GM18519 (cell line): ENCODE results near the gene CCNK.

Experiments used
- ATAC-seq: cut with Tn5 transposase; IDR thresholded peaks from one replicate; pipeline ENCODE4 v1.9.1; 2021; ENCODE audit warnings: mild to moderate bottlenecking, moderate library complexity; ENCODE audit not compliant: unreplicated experiment, low FRiP score

The CCNK gene

DNA sequence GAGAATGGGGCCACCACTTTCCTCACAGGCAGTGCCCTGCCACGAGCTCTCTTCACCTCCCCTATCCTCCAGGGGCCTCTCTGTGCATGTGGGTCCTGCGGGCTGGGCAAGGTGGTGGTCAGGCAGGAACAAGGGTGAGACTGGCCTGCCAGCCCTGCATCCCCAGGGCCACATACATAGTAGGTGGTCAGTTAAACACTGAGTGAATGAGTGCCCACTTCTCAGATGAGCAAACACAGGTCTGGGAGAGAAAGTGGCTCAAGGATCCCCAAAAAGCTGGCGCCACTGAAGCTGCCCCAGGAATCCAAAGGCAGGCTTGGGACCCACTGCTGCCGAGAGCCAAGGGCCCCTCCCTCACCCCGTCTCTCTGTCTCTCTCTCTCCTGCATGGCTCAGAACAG, 51.1 kb downstream of the CCNK start:
- ATAC-seq, result no peak

DNA sequence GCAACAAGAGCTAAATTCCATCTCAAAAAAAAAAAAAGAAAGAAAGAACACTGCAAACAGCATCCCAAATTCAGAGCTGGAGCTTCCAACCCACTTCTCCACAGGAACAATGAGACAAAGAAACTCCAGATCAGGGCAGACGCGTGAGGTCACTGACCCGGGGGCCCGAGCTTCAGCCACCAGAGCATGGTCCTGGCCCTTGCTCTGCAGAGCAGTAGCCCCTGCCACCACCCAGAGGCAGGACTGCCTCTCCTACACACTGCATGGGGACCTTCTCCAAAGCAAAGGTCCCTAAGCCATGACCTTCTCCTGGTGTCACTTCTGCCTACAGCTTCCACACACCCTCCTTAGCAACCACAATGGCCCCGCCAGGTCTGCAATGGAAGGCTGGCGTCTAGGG, 53.1 kb downstream of the CCNK start:
- no peak for ATAC-seq

DNA sequence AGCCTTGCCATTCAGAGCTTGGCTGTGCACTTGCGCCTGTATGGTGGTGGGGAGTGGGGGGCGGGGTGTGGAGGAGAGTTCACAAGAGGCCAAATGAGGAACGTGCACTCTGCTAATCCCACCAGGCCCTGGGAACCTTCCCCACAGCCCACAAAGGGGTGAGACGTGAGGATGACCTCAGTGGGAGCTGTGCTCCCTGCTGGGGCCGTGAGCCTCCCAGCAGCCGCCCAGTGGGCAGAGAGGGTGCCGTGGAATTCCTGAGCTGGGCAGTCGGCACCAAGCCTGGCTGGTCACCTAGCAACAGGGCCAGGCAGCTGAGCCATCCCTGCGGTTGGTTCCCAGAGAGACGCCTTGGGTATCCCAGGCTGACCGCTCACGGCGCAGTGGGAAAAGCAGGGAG, 53.7 kb downstream of the CCNK start:
- no peak for ATAC-seq

DNA sequence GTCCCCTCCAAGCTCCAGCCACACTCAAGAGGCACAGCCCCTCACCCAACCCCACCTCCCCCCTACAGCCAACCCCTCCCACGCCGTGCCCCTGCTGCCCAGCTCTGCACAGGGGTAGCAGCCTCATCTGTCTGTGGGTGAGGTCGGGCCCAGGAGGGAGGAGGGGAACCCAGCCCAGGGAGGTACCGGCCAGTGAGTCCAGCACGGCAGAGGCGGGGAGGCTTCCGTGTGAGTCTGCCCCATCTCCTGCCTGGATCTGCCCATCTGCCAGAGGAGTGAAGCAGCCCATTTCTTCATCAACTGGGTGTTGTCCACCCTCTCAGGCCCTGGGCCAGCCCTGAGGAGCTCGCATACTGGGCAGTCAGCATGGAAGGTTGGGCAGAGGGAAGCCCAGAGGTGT, 54.2 kb downstream of the CCNK start:
- ATAC-seq, result no peak

DNA sequence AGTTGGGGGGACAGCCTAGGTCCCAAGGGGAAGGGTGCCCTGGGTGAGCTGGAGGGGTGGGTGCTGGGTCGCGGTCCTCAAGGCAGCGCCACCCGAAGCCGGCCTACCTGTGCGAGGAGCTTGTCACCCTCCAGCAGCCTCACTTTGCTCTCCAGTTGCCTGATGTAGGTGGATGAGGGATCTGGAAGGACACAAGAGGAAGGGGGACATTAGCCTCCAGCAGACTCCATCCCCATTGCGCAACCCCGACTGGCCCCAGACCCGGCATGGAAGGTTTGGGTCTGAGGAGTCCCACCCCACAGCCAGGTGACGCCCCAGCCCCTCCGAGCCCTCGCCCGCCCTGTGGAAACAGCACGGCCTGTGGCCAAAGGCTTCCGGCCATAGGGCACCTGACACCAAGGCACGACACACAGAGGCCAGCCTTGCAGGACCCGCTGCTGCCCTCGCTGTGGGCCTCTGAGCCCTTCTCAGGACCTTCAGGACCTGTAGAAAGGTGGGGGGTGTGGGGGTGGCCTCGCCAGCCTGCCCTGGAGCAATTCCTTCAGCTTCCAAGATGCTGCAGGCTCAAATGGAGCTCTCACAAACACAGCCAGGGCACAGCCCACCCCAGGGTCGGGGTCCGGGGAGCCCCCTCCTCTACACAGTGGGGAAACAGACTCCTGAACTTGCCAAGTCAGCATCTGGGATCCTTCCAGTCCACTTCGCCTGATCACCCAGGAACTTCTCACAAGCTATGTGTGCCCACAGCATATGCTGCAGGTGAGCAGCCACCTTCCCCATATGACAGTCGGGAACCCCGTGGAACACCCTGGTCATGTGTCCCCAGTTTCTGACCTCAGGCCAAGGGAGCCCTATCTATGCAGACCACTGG, 54.9 kb downstream of the CCNK start:
- no peak for ATAC-seq

DNA sequence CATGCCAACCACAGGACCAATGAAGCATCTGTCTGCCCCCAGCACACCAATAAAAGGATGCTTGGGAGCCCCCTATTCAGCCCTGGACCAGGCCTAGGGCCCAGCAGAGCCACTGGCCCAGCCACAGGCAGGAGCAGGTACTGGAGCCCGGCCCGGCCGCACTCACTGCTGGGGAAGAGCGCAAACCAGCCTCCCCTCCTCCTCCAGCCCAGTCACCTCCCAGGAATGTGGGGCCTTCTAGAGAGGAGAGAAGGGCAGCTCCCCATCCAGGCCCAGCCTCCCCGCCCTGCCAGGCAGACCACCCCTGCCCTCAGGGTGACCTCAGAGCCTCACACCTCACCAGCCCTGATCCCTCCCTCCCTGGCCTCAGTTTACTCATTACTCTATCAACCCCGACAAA, 56.2 kb downstream of the CCNK start:
- ATAC-seq, result no peak

DNA sequence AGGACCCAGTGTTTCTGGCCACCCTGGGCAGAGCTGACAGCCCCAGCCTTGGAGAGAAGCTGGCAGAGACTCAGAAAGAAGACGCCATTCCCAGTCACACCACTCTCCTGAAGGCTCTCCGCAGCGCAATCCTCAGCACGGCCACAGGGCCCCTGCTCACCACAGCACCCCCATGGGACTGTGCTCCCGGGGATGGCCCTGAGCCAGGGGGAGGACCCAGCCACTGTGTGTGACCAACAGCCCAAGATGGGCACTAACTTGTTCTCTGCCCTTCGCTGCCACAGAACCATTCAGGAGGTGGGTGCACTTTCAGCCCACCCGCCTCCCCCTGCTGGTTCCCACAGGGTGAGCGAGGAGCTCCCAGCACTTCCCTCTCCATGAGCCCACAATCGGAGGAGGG, 57.1 kb downstream of the CCNK start:
- no peak for ATAC-seq

DNA sequence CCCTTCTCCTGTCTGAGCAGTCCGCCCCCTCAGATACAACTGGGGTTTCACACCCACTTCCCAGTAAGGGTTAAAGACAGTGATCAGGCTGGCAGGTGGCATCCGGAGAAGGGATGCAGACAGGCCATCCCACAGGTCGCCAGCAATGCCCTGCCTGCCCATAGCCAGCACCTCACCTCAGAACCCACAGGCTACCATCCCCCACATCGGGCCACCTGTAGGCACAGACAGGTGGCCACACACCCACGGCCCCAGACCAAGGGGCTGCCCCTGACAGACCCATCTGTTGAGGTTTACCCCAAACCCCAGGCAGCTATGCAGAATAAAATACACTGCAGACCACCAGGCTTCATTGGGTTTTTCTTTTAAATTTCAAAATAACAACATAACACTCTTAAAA, 57.5 kb downstream of the CCNK start:
- no peak for ATAC-seq

DNA sequence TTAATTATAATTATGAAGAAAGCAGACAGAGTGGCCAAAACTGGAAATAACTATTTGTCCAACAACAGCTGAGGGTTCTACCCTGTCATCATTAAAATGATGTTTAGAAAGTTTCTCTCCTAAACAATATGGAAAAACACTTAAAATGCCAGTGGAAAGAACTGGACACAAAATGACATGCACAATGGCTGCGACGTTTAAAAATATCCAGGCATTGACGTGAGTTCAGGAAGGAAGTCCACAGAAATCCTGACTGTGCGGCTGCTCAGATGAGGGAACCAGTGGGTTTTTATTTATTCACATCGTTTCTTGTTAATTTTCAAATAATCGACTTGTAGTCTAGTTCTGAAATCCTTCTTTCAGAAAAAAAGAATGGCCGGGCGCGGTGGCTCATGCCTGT, 58.3 kb downstream of the CCNK start:
- ATAC-seq, result no peak

DNA sequence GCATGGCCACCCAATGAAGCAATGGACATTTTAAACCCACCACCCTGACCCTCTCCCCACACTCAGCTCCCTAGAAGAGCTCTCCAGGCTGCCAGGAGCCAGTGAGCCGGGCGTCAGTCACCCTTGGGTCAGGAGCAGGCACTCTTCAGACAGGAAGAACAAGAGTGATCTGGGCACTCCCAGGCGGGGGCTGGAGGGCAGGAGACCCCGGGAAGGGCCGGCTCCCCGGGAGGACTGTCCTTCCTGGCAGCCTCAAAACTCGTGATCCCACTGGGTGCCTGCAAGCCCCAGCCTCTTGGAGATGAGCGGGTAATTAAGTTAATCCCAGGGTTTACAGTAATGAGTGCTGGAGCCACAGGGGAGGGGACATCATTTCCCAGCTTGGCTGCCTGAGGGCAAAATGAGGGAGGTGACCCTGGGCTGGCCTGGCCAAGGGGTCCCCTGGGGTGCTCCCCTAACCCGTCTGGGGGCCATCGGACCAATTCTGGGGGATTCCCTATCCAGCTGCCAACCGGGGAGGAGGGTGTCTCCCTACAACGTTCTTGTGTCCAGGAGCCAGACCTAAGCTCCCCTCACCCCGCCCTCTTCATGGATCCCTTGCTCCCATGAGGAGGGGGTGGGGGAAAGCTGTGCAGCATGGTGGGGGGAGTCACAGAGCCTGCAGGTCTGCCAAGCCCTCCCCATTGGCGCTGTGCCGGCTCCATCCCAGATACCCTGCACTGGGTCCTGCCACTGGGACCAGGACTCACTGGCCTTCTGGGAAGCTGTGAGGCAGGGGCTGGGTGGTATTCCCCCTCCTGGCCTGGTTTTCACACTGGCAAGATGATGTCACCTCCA, 59.2 kb downstream of the CCNK start:
- no peak for ATAC-seq

DNA sequence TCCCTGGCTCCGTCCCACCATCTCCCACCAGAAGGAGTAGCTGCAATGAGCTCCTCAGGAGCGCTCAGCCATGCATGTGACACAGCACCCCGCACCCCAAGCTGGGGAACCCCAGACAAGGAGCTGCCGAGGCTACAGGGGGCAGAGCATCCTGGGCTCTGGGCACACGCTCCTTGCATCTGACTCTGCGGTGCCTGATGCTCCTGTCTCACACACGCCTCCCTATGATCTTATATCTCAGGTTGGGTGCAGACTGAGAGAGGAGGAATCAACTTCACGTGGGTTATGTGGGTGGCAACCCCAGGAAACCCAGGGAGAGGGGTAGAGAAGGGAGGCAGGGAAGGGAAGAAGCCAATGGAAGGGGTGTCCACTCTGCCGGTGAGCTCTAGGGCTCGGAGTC, 60.0 kb downstream of the CCNK start:
- no peak for ATAC-seq

DNA sequence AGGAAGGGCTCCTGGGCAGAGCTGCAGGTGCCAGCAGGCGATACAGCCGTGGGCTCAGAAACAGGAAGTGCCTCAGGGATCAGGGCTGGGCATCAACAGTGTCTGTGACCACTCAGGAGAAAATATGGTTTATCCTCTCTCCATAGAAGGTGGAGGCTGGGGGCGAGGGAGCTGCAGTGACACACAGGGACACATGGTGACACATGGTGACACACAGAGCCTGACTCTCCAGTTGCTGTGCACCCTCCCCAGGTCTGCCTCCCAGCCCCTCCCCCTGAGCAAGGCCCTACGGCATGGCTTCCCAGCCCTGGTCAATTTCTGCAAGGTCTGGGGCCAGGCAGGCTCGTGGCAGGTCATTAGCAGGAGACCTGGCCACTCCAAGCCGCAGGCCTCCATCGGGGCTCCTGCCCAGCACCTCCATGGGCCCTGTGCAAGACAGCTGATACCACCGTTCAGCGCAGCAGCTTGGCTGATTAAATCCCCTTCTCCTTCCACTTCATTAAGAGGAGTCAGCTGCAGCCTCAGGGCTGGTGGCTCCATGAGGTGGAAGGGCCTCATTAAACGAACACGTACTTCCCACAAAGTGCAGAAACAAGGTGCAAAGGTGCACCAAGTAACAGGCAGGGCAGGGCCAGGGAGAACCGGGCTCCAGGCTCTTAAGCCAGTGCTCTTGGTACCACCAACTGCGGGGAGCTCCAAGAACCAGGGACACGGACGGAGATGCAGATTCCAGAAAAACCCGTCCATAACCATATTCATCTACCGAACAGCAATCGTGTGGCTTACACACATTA, 60.7 kb downstream of the CCNK start:
- ATAC-seq, result no peak

DNA sequence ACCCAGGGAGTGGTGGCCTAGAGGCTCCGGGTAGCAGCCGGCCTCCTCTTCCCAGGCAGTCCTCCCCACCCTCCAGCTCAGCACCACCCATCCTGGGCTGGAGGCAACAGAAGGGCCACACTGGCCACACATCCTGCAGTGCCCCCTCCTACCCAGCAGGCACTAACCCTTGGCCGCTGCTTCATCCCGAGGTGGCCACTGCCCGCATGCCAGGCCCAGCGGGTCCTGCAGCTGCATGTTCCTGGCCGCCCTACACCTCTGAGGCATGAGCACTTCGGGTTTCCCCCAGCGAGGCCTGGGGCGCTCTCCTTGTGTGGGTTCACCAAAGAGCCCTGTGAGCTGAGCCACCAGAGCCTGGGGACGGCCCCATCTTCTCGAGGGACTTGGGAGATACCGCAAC, 61.4 kb downstream of the CCNK start:
- no peak for ATAC-seq

DNA sequence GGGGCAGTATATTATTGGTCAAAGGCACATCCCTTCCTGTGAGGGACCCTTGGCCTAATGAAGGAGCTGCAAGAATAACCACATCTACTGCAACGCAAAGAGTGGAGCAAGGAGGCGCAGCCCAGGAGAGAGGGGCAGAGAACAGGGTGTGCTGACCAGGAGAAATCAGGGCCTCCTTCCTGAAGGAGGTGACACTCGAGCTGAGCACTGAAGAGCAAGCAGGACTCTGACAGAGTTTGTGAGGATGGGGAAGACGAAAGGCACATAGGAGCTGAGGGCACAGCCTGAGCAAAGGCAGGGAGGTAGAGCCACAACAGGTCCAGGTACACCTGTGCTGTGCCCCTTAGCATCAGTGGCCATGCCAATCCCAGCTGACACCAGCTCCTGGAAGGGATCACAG, 62.2 kb downstream of the CCNK start:
- no peak for ATAC-seq

DNA sequence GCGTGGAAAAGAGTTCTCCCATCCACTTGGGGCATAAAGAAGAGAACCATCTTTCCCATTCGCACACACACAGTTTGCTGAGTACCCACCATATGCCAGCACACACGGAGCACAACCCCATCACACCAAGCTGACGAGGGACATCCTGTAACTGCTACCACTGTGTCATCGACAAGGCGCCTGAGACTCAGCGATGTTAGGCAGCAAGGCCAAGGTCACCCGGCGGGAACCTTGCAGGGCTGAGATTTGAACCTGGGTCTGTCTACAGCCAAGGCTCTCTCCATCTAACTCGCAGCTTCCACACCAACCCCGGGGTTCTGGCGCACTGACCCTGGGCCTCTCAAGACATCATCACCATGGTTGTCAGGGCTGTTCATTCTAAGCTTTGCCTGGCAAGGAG, 62.8 kb downstream of the CCNK start:
- ATAC-seq, result no peak

DNA sequence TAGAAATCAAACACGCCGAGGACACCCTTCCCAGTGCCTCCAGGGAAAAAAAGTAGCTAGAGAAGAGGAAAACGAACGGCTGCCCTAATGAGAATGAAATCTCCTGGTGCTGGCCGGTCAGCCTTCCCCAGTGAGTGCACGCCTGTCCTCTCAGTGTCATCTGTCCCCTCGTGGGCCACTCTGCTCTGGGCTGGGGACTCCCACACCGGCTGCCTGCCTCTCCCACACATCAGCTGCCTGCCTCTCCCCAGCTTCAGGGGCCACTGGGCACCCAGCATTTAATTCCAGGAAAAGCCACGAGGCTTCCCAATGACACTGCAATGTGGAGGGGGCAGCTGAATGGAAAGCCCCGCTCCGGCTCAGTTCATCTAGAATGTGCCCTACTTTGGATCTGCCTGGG, 63.8 kb downstream of the CCNK start:
- no peak for ATAC-seq

DNA sequence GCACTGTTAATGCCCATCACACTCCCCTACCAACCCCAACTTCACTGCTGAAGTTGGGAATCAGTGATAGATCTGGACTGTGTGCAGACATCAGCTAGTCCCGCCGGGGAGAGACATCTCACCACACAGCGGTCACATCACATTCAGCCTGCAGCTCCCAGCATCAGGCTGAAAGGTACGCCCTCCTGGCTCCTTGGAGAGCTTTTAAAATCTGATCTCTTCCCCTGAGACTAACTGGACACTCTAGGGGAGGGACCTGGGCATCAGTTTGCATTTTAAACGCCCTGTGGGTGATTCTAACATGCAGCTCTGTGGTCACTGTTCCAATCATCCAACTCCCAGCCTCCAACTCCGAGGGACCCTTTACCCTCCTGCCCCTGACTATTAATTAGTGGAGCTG, 64.4 kb downstream of the CCNK start:
- ATAC-seq, result no peak

DNA sequence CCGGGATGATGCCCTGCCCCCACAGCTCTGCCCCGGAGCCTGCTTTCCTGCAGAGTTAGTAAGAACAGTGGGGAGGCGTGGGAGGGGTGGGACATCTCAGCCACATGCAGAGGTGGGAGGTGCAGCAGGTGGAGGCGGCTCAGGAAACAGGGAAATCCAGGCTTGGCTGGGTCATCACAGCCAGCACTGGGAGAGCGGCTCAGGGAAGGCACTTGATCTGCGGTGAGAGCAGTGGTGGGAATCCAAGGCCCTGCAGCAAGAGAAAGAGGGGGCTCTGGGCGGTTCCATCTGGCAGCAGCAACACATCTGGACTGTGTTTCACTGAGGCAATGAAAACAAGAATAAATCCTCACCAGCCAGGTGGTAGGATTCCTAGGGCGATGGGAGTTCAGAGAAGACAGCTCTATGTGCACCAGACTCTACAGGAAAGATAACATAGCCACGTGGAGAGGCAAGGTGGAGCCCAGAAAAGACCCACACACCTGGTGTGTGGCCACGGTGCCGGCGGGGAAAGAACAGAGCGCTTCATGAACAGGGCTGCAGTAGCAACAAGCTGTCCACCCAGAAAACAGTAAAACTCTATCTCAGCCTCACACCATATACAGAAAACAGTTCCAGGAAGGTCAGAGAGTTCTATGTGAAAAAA, 65.1 kb downstream of the CCNK start:
- no peak for ATAC-seq

DNA sequence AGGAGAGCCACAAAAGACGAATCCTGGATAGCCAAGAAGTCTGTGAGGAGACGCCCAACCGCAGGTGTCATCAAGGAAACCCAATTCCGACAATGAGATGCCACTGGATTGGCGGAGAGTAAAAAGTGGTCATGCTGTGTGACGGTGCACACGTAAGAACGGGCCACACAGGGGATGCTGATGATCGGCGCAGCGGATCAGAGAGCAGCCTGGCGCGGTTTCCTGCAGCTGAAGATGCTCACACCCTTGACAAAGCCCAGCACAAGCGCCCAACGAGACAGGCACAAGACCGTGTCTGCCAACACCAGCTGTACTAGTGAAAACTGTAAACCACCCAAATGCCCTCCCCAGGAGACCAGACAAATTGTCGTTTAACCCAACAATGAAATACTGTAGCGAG, 67.0 kb downstream of the CCNK start:
- no peak for ATAC-seq

DNA sequence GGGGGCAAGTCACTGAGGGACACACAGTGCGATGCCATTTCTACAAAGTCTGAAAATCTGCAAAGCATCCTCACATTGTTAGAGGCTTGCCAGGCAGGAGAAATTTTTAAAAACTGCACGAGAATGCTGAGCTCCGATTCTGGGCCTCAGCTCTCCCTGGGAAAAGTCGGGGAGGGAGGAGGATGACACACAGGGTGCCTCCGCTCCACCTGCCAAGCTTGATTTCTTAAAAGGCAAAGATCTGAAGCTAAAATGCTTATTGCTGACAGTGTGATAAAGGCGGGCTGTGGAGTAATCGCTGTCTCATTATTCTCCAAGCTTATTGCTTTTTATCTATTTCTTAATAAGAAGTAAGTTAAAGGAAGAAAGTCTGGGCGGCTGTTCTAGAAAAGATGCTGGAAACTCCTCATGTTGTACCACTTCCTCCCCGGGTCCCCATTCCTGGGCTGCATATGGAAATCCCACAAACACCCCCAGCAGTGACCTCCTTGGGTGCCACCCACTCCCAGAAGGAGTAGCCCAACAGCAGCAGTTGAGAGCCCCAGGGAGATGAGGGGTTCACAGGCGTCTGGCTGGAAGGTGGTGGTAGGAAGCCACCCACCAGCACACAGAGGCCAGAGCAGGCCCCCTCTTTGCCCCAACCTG, 67.8 kb downstream of the CCNK start:
- ATAC-seq, result no peak
